GM12892 (cell line): ENCODE results near the gene CTNND2.

ENCODE experiments used
- DNase-seq: peaks from one replicate; pipeline ENCODE4 v3.0.0; 2011; ENCODE audit not compliant: insufficient read length
- FAIRE-seq: peaks from 2 replicates; lab custom pipeline; 2011; peaks lifted over from hg19 to GRCh38; lab: Jason Lieb, UNC
- POLR2A ChIP-seq: IDR thresholded peaks from 2 replicates; pipeline ENCODE4 v1.6.1; 2011; ENCODE audit warnings: low read depth, low read length, control low read depth
- POLR2AphosphoS5 ChIP-seq: IDR thresholded peaks from 2 replicates; pipeline ENCODE4 v1.6.1; 2011; ENCODE audit warnings: low read depth, low read length, control low read depth
- TAF1 ChIP-seq: IDR thresholded peaks from 2 replicates; pipeline ENCODE4 v1.6.1; 2011; ENCODE audit warnings: low read depth, mild to moderate bottlenecking, control low read depth, low read length, borderline replicate concordance

The CTNND2 gene

DNA sequence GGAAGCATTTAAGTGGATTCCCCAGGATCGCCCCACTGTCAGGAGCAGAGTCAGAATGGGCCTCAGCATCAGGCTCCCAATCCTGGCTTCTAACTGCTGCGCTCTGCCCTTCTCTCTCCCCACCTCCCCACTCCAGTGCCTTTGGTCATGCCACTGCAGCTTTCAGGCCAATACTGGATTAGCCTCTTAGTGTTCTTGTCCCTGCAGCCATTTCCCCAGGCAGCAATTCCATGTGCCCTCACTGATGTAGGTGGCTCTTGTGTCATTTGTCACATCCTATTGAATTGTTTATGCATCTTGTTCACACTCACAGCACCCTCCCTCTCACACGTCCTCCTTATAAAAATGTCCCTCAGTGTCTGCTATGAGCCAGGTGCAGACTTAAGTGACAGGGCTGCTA is 599.0 kb downstream of the CTNND2 start:
- FAIRE-seq = no peak
- DNase-seq = no peak
- TF ChIP-seq POLR2AphosphoS5 (no peak), POLR2A (no peak), TAF1 (no peak)

DNA sequence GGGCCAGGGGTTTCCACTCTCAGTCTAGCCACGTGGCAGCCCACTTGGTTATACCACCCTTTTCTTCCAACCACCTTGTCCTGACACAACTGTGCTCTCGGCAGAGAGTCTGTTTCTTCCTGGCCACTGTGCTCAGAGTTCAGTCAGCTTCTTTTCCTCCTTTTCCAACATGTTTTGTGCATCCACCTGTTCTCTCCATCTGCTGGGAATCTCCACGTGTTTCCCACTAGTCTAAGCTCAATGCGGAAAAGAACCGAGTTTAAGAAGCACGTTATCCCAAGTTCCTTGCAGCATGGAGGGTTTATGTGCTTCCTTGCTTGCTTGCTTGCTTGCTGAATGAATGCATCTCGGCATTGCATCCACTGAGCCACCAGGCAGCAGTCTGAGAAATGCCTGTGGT is 599.6 kb downstream of the CTNND2 start:
- FAIRE-seq (no peak), DNase-seq (no peak)
- TF ChIP-seq POLR2A = no peak

DNA sequence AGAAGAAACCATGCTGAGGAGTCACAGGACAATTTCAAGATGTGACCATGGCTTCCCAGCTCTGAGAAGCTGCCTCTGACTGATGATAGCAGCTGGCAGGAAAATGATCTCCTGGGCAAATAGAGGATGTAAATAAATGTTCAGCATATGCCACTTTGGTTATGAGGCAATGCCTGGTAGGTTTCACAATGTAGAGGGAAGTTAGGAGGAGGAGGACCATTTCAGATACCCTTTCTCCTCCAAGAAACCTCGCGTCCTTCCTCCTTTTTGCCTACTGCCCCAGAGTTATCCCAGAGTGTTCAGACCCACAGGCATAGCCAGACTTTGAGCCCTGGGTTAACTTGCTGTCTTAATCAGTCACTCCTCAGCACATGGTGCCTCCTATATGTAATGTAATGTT is 601.6 kb downstream of the CTNND2 start:
- TF ChIP-seq POLR2AphosphoS5 = no peak
- TF ChIP-seq POLR2A = no peak
- TF ChIP-seq TAF1 = no peak
- DNase-seq (no peak), FAIRE-seq (no peak)

DNA sequence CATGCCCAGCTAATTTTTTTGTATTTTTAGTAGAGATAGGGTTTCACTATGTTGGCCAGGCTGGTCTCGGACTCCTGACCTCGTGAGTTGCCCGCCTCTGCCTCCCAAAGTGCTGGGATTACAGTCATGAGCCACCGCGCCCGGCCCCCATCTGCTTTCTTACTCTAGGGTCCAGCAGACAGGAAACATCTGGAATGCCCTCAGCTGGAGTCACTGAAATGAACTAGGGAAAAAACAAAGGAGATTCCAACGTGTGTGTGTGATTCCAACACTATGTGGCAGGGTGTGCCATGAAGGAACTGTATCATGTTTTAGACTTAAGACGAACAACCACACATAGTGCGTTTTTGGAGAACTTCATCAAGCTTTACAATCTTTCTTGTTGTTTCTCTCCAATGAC is 603.1 kb downstream of the CTNND2 start:
- no peak for FAIRE-seq

DNA sequence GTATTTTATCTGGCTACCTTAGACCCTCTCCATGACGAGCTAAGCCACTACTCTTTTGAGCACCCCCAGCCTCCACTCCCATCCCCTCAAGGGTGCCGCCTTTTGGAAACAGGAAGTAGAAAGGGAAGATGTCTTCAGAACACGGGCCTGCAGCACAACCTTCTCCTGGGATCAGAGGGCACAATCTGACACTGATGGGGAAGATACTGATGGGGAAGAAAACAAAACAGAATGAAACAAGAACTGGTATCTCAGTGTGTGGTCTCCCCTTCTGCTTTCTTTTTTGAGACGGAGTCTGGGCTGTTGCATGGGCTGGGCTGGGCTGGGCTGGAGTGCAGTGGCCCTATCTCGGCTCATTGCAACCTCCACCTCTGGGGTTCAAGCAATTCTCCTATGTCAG is 603.5 kb downstream of the CTNND2 start:
- TF ChIP-seq POLR2AphosphoS5 (no peak), POLR2A (no peak), TAF1 (no peak)
- FAIRE-seq (no peak), DNase-seq (no peak)

More for the DNA sequence above, 603.1 kb downstream of the CTNND2 start:
- TF ChIP-seq POLR2A = no peak
- no peak for TF ChIP-seq TAF1
- TF ChIP-seq POLR2AphosphoS5 = no peak
- no peak for DNase-seq

DNA sequence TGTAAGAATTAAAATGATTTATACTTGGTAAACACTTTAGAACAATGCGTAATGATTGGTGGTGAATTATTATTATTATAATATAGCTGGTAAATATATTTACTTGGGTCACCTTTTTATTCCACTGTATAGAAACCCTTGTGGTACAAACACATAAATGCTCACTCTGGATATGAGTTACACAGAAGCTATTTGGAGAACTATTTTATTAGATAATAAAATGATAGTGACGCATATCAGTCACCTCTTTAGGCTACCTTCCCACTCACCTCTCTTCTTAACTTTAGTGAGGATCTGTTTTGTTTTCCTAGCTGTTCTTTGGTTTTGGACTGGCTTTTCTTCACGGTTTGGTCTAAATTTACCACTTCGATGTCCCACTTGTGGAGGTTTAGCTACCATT is 605.4 kb downstream of the CTNND2 start:
- DNase-seq (no peak), FAIRE-seq (no peak)
- TF ChIP-seq POLR2AphosphoS5 (no peak), POLR2A (no peak)

DNA sequence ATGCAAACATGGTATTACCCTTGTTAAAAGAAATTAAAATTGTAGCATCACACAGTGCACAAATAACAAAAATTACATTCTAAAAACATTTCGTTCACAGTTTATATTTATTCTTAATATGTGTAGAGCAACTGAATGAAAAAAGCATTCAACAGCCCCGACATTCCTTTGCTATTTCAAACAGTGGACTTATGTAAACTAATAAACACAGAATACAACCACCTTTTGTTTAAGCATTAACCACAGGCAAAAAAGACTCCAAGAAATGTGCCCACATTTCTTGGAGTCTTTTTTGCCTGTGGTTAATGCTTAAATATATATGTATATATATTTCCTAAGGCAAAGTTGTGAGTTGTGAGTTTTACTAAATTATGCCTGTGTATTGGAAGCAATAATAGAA is 610.7 kb downstream of the CTNND2 start:
- TF ChIP-seq POLR2AphosphoS5 = no peak
- TF ChIP-seq POLR2A = no peak
- no peak for TF ChIP-seq TAF1
- no peak for DNase-seq
- no peak for FAIRE-seq

DNA sequence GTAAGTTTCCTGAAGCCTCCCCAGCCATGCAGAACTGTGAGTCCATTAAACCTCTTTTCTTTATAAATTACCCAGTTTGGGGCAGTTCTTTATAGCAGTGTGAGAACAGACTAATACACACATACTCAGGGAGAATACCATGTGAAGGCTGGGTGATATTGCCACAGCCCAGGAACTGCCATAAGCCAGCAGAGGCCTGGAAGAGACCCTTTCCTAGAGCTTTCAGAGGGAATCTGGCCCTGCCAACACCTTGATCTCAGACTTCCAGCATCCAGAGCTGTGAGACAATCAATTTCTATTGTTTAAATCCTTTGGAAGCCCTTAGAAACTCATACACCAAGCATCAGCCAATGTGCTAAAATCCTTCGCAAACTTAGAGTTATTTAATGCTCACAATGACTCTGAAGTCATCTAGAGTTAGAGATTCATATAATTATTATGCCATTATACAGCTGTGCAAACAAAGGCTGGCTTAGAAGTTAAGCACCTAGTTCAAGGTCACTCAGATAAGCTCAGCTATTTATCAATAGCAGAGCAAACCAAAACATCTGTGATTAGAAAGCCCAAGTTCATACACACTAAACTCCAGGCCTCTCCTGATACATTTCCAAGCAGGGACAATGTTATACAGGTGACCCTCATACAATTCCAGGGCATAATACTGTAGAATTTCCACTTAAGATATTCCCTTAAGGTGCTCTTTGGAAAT is 611.4 kb downstream of the CTNND2 start:
- FAIRE-seq (no peak), DNase-seq (no peak)
- TF ChIP-seq POLR2A = no peak
- no peak for TF ChIP-seq TAF1
- TF ChIP-seq POLR2AphosphoS5 = no peak

DNA sequence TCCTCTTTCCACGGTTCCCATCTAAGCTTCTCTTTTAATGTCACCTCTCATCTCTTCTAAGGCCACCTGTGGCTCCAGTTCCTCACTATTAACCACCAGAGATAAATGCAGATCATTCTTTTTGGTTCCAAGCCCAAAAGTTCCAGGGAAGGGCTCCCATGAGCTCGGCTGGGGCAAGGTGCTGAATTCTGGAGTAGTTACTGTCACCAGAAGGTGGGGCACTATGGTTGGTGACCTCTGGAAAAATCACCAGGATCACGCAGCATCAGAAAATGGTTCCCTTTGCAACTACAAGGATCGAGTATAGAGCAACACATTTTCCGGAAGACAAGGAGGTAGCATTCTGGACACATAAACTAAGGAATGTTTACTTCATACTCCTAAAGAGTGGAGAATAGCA is 614.5 kb downstream of the CTNND2 start:
- DNase-seq = no peak
- TF ChIP-seq TAF1 = no peak
- no peak for TF ChIP-seq POLR2AphosphoS5
- no peak for TF ChIP-seq POLR2A
- FAIRE-seq = no peak

DNA sequence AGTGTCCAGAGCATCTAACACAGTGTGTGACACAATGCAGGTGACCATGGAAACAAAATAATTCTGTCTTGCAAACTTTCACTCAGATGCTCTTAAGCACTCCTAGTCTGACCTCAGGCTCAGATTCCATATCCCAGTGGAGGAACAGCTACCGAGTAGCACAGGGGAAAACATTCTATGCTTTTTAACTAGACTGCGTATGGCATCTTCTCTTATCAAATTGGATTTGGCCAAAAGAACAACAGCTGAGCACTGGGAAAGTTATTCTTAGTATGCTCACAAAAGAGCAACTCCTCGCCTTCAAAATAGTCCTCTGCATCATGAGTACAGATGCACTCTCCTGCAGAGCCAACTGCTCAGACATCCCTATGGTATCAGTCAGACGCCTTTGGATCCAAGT is 615.0 kb downstream of the CTNND2 start:
- DNase-seq (no peak), FAIRE-seq (no peak)
- no peak for TF ChIP-seq TAF1
- no peak for TF ChIP-seq POLR2AphosphoS5
- TF ChIP-seq POLR2A = no peak

DNA sequence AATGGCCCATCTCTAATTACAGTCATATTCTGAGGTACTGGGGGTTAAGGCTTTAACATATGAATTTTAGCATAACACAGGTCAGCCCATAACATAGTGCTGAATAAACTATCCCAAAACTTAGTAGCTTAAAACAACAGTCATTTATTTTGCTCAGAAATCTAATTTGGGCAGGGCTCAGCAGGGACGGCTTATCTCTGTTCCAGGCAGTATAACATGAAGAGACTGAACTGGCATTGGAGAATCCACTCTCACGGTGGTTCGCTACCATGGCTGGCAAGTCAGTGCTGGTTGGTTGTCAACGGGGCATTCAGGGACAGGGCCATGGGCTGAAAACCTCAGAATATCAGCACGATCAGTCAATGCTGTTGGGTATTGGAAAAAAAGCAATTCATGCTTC is 622.4 kb downstream of the CTNND2 start:
- TF ChIP-seq POLR2AphosphoS5 (no peak), POLR2A (no peak), TAF1 (no peak)
- no peak for DNase-seq
- no peak for FAIRE-seq

DNA sequence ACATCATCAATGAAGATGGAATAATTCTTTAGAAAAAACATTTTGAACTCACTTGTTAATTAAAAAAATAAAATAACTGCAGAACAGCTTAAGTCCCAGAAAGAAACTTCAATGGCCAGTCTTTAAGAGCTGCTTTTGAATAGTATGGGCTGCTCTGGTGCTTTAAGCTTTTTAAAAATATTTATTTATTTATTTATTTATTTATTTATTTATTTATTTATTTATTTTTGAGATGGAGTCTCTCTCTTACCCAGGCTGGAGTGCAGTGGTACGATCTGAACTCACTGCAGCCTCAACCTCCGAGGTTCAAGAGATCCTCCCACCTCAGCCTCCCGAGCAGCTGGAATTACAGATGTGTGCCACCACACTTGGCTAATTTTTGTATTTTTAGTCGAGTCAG is 626.9 kb downstream of the CTNND2 start:
- FAIRE-seq = no peak
- no peak for DNase-seq
- TF ChIP-seq POLR2AphosphoS5 = no peak
- TF ChIP-seq POLR2A = no peak
- no peak for TF ChIP-seq TAF1
